HG02763 (cell line): ENCODE data around the gene MPP2.
"Not testable (repeated sequence)": the region's sequence is repeated elsewhere in the genome, so short reads cannot be mapped to it uniquely, and the experiment has no call there.

Source experiments
- ATAC-seq: cut with Tn5 transposase; IDR thresholded peaks from one replicate; pipeline ENCODE4 v1.9.1; 2021; ENCODE audit warnings: mild to moderate bottlenecking, moderate library complexity; ENCODE audit not compliant: unreplicated experiment

Gene MPP2

DNA sequence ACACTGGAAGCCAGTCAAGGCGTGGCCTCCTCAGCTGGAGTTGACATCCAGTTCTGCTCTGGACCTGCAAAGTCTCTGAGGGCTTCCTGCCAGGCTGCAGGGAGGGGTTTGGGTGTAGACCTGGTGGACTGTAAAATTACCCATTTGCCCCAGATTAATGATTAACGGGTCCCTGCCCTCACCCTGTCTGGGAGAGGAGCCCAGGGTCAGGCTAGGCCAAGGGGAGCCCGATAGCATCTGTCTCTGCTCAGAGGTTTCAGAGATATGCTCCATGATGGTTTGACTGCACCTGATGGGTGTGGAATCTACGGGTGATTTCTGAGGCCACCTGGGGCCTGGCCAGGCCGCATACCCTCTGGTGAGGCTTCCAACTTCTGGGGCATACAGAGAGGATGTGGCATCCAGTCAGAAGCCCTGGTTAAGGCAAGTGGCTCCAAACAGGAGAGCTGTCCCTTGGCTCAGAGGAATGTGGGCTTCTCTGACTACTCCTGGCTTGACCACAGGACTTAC is 23.8 kb upstream of the MPP2 start:
- no peak for ATAC-seq

DNA sequence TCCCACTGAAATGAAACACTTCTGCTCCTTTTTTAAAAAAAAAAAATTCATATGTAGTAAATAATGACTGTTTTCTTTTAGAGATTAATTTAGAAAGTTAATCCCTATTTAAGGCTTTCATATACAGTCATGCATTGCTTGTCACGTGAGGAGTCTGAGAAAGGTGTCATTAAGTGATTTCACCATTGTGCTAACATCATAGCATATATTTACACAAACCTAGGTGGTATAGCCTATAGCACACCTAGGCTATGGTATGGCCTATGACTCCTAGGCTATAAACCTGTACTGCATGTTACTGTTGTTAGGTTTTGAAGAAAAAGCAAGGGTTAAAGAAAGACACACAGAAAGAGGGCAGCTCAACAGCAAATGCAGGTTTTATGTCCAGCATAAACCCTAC is 21.3 kb upstream of the MPP2 start:
- ATAC-seq, result no peak

DNA sequence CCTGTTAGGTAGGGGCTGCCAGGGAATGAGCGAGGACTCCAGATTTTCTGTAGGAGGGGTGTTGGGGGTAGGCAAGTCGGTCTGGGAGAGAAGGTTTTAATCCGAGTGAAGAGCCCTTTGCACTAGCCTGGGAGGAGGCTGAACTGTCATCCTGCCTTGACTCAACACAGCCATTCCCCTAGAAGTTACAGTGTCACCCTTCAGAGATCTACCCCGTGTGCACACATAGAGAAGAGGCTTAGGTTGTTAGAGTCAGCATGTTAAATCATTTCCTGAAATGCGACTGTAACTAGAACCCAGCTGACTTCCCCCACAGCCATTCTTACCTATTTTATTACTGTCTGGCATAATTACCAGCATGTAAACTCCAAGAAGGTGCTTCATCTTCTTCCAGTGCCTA is 20.6 kb upstream of the MPP2 start:
- not testable (repeated sequence) for ATAC-seq

DNA sequence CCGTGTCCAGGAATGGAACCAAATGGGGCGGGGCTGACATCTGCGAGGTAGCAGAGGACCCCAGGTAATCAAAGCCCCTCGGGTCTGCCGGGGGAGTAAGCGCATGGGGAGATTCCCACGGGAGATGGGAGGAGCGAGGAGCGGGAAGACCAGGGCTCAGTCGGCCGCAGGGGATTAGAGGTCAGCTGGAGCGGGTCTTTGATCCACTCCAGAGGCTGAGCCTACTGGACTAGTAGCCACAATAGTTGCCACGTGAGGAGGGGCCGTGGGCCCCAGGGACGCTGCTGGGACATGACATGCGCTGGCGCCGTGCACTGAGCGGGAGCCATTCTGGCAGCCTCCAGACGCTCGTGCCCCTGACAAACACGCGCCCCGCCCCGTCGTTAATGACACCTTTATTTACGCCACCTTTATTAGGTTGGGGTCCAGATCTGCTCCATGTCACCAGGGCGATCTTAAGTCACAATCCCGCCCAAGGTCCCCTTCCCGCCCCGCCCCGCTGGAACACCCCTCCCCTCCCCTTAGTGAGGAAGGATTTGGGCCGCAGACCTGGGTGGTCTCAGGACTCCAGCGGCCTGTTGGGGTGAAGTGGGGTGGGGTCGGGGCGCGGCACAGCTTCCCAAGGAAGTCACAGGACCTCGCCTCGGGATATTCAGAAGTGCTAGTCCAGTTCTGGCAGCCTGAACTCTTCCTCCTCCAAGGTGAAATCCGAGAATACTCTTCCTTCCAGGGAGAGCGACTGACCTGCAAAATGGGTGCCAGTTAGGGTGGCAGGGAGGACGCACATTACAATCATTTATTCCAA is 19.9 kb upstream of the MPP2 start:
- ATAC-seq, result no peak

DNA sequence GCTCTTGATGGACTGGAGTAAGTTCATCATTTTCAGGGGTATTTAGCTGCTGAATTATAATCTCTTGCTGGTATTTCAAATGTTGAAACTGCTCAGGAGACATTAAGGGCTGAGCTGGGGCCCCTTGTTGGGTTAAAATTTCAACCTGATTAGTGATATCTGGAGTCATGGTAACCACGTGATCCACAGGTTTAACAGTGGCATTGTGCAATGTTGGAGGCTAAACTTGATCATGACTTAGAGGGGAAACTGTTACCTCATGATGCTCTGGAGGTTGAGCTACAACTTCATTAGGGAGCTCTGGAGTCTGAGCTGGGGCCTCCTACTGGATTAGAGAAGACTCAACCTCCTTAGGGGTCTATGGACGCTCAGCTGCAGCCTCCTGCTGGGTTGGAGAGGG is 17.2 kb upstream of the MPP2 start:
- no peak for ATAC-seq

DNA sequence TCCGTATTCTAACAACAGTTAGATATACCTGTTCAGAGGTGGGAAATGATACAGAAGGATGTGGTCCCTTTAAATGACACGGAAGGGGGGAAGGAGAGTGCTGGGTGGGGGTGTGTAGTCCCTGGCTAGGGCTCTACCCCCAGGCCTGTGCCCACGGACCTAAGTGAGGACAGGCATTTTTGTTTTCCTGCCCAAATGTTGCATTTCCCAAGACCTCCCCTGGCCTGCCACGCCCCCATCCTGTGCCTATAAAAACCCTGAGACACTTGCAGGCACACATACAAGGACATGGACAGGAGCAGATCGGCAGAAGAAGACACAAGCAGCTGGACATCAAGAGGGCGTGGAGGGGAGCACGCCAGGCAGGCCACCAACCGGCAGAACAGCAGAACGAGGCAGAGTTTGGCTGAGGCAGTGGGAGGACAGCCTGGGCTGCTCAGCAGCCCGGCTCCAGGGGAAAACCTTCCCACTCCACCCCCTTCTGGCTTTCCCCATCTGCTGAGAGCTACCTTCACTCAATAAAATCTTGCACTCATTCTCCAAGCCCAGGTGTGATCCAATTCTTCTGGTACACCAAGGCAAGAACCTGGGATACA is 13.3 kb upstream of the MPP2 start:
- ATAC-seq, result no peak

DNA sequence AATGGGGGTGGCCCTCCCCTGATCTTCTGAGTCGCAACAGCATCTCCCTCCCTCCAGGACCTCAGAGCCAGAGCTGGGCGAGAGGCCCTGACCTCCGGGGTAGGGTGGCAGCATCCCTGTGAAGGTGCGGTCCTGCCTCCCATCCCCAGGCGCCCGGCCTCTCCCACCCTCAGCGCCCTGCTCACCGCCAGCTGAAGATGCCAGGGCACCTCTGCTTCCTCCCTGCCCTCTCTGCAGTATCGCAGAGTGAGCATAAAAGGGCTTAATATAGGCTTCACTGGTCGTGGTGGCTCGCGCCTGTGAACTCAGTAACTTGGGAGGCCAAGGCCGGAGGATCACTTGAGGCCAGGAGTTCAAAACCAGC is 10.7 kb upstream of the MPP2 start:
- no peak for ATAC-seq

DNA sequence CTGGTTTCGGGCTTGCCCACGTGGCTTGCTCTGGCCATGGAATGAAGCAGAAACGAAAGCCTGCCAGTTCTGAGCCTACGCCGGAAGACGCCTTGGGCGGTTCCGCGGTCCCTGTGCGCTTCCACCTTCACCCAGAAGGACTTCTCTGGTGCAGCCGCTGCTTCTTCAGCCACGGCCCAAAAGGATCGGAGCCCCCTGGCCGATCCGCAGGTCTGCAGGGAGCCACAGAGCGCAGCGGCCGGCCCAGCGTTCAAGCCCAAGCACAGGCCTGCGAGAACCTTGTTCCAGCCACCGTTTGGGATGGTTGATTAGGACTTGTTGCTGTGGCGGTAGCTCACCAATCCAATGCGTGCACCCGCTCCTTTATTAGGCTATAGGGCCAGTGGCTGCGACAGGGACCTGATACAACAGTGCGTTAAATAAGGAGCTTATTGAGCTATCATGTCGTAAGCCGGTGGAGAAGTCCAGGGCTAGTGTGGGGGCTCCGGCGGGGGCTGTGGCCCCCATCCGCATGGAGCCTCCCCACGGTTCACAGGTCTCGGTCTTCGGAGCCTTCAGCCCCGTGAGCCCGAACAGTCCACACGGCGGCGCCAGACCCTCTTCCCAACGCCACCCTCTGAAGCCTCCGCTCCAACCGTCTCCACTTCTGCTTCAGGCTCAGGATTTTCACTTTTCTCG is 10.2 kb upstream of the MPP2 start:
- no peak for ATAC-seq

DNA sequence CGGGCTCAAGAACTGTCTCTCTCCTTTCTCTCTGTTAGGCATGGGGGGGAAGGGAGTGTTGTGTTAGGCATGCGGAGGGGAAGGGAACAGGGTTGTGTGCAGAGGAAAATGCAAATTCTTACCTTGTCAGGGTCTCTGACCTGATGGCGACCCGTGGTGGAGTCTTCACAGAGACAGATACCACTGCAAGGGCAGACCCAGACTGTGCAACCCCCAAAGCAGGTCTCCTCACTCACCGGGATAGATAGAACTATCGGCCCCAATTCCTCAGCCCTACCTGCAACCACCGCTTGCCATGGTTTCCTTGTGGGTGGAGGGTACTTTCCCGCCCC is 9.6 kb upstream of the MPP2 start:
- no peak for ATAC-seq

DNA sequence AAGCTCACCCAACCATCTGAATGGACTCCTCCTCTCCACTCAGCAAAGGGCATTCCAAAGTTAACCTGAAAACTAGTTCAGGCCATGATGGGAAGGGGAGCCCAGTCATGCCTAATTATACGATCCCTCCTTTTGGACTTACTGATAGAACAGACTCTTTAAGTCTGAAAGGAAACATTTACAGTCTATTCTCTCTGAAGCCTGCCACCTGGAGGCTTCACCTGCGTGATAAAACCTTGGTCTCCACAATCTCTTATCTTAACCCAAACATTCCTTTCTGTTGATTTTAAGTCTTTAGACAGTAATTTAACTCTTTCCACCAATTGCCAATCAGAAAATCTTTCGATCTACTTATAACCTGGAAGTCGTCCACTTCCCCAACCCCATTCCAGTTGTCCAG is 9.0 kb upstream of the MPP2 start:
- ATAC-seq, result no peak

DNA sequence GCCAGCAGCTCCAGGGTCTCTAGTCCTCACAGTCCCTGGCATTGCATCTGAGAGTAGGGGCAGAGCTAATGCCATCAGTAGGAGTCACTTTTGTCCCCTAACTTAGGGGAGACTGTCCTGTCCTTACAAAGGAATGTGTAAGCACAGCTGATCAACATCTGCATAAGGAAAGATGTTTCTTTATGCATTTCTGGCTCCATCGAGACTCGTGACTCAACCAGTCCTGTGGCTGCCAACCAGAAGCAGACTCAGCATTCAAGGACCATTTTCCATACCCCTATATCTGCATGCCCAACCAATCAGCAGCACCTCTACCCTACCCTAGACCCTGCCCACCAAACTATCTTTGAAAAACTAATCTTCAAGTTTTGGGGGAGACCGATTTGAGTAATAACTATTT is 8.2 kb upstream of the MPP2 start:
- ATAC-seq, result no peak

DNA sequence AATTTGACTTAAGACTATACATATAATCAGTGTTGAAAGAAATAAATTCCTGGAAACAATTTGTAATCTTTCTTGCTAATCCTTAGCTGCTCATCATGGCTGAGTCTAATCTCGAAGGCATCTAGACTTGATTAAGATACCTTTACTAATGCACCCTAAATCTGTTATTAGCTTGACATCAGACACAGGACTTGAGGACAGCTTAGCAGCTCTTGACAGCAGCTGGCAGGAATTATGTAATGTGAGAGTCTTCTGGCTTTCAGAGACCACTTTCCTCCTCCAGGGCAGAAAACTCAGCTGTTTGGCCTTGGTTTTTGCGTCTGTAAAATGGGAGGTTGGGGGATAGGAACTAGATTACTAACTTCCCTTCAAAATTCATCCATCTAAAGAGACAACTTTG is 7.1 kb upstream of the MPP2 start:
- no peak for ATAC-seq

DNA sequence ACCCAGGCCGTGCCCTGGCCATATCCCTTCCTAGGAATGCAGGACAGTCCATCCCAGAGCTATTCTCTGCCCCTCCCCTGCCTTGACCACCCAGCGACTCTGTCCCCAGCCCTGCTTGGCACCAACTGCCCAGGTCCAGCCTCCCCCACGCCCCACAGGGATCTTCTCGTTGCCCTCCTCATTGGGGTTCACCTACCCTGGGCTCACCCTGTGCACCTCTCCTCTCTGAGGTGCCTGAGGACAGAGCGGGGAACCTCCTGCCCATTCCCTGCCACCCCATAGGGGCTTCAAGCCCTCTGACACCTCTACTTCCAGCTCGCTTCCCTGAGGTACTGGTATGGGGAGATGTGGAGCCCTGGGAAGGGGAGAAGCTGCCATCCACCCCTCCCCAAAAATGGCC is 6.2 kb upstream of the MPP2 start:
- no peak for ATAC-seq

DNA sequence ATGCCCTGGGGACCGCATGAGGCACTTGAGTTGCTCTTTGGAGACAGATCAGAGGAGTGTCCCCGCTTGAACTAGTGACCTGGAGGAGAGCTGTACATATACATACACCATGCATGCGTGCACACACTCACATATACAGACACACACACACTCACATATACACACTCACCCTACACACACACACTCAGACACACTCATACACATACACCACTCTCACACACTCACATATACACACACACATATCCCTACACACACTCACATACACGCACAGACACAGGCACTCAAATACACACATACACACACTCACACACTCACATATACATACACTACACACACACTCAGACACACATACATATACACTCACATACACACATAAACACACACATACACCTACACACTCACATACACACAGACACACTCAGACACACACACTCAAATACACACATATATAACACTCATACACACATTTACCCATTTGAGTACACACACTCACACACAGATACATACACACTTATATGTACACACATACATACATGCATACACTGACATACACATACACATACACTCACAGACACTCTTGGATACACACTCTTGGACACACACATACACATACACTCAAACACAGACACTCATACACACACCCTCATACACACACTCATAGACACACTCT is 5.4 kb upstream of the MPP2 start:
- ATAC-seq, result no peak

DNA sequence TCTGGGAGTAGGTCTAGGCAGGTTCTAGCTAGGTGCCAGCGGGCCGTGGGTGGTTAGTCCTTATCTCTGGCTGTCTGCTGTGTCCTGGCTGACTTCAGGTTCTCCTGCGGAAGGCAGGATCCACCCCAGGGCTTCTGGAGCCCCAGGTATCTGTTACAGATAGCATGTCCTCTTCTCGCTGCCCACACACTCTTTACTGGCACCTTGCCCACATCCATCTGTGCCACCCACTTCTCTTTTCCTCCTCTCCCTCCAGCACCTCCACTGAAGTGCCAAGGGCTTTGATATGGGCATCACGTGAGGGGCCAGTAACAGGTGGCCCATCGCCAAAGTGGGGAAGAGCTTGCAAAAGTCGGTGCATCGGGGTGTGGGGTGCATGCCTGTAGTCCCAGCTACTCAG is 4.6 kb upstream of the MPP2 start:
- ATAC-seq, result no peak

DNA sequence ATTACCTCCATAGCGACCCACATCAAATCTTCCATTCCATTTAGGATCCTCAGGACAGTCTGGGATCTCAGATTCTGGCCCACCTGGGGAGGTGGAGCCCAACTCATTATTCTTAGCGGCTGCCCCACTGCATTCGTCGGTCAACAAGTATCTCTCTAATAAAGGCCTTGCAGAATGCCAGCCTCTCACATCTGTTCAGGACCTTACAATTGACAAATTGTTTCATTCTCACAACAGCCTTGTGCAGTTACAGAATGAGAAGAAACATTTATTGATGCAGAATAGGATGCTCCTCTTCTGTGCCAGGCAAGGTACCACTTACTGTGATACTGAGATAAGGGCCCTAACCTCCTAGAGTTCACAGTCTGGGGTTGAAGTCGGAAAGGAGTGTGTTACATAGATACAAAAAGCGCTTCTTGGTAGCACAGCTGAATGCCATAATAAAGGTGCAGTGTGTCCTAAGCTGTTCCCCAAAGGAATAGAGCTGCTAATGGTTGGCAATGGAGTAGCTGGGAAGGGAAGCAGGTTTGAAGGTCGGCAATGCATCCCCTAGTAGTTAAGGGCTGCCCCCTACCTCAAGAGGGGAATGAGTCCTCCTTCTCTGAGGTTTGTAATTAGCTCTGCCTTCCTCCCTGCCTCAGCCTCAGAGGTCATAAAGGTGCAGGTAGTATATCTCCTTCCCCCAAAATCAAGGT is 2.3 kb upstream of the MPP2 start:
- ATAC-seq, result no peak

DNA sequence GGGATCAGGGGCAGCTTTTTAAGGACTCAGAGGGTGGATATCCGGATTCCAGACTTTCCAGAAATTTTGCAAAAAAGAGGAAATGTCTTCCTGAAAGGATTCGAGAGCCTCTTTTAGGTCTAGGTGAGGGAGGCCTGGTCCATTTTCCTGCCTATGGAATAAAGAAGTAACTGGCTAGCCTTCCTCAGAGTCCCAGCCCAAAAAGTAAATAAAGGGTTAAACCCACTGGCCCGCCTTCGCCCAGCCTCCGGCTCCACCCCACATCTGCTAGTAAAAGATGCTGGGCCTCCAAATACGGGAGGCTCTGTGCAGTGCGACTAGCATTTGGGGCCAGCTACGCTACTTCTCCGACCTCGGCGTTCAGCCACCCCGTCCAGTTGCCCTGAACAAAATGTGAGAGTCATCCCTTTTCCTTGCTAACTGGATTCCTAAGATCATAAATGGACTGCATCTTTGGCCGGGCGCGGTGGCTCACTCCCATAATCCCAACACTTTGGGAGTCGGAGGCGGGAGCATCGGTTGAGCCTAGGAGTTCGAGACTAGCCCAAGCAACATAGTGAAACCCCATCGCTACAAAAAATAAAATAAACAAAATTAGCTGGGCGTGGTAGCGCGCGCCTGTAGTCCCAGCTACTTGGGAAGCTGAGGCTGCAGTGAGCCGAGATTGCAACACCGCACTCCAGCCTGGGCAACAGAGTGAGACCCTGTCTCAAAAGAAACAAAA is 824 bp upstream of the MPP2 start:
- ATAC-seq, result no peak

DNA sequence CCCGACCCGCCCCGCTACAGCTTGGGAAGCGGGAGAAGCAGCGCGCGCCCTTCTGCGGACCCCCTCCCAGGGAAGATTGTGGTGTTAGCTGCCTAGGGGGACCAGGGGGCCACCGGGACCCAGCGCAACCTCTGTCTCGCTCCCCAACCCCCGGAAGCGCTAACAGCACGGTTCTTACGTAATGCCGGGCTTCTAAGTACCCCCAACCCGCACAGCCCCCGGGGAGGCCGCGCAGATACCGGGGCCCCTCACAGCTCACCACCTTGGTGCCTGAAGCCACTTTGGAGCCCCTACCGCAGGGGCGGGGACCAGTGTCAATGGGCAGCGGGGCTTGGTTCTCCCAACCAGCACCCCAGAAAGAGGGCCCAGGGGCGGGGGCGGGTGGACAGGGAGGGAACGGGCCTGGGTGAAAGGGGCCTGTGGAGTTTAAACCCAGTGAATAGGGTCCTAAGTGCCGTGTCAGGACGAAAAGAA is 348 bp downstream of the MPP2 start:
- ATAC-seq, result no peak

DNA sequence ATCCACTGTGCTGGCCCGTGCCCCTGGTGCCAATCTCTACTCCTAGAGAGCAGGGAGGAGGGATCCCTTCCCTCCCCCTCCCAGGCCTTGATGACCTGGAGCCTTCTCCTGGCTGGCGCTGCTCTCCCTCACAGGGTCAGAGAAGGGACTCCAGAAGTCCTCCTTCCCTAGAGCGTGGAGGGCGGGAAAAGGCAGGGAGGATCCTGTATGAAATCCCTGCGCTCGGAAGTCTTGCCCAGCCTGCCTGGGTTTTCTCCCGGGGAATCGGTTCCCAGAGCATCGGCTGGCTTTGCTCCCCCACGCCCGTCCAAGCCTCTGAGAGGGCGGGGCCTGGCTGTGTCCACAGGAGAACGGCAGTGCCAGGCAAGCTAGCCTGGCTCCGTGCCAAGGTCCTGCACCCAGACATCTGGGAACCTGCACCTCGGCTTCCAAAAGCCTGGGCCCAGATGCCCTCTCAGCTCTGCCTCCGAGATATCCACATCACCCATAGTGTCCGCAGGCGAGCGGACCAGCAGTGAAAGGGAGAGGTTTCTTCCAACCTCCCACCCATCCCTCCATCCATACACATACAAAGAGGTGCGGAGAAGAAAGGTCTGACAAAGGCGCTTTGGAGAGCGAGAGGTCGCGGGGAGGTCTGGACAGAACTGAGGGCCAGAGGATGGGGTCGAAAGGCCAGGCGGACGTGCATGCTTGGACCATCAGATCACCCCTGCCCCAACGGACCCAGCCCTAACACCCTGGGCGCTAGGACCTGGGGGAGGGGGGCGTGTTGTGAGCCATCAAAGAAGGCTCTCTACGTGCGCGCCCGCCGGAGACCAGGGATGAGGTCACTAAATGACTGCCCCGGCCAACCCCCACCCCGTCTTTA is 1.1 kb downstream of the MPP2 start:
- no peak for ATAC-seq
